SKM-1 treated with dmso at 0.1 percent for 144 hours (cell line): ENCODE measurements around the gene CYFIP2.

ENCODE experiments used
- DNase-seq: peaks from one replicate; lab custom pipeline; 2025; ENCODE audit not compliant: unreplicated experiment; lab: John Stamatoyannopoulos, UW

CYFIP2 gene

DNA sequence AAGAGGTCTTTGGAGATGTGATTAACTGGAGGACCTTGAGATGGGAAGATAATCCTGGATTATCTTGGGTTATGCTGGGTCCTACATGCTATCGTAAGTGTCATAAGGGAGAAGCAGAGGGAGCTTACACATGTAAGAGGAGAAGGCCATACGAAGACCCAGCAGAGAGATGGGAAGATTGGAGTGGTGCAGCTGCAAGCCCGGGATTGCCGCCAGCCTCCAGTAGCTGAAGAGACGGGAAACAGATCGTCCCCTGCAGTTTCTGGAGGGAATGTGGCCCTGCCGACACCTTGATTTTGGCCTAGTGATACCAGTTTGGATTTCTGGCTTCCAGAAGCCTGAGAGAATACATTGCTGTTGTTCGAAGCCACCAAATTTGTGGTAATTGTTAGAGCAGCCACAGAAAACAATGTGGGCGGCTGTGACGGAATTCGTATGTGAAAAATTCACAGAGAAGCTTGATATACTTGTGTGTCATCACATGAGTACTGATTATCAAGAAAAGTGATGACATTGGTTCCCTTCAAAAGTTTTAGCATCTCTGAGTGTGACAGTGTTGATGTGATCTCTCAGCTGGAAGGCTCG lies 86.9 kb downstream of the CYFIP2 start:
- DNase-seq: no peak

DNA sequence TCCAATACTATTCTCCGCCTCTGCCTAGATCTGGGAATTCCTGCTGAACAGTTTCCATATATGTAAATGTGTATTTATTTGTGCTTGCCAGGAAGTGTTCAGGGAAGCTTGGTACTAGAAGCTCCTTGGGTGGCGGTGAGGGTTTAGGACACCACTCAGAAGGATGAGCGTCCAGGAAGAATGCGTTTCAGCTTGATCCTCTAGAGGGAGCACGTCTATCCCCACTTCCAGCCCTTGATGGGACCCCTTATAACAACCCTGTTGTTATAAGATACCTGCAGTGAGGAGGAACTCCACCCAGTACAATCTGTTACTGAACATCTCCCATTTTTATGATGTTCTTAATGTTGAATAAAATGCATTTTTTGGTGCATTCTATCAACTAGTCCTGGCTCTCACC lies 88.9 kb downstream of the CYFIP2 start:
- no peak for DNase-seq

DNA sequence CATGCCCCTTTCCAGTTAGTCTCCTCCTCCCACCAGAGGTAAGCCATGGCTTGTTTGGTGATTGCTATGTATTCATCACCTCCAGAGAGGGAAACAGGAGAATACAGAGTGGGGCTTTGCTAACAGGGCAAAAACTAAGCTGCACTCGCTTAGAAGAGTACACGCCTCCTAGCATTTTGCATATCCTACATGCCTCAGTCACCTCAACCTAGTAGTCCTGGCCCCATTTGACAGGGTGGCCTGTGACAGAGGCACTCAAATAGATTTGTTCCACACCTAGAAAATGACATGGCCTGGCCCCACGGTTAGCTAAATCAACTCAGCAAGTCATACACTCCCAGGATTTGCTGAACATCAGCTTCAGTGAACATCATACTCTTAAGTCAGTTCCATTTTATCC lies 90.7 kb downstream of the CYFIP2 start:
- no peak for DNase-seq

DNA sequence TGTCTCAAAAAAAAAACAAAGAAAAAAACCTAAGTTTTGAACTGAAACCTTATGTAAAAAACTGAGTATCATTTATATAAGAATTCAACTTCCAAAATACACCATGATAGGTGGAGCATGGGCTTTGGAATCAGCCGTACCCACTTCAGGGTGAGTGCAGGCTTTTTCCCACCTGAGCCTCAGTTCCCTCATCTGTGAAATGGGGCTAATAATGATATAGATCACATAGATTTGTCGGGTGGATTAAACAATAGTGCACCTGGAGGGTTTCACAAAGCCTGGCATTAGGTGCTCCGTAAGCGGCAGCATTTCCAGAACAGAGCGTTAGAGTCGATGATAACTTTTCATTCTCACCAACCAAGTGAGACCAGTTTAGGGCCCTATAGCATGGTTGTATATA lies 91.9 kb downstream of the CYFIP2 start:
- DNase-seq: no peak

DNA sequence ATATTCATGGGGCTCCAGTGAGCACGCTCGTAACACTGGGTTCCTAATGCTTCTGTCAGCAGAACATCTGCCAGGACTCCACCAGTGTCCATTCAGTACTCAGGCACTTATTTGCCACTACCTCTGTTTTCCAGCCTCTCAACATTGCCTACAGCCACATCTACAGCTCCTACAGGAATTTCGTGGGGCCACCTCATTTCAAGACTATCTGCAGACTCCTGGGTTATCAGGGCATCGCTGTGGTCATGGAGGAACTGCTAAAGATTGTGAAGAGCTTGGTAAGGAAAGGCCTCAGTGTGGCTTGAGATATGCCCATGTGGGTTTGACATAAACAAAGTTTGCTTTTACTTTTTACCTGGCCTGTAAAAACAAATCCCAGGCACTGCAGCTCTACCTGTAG lies 92.9 kb downstream of the CYFIP2 start:
- no peak for DNase-seq

DNA sequence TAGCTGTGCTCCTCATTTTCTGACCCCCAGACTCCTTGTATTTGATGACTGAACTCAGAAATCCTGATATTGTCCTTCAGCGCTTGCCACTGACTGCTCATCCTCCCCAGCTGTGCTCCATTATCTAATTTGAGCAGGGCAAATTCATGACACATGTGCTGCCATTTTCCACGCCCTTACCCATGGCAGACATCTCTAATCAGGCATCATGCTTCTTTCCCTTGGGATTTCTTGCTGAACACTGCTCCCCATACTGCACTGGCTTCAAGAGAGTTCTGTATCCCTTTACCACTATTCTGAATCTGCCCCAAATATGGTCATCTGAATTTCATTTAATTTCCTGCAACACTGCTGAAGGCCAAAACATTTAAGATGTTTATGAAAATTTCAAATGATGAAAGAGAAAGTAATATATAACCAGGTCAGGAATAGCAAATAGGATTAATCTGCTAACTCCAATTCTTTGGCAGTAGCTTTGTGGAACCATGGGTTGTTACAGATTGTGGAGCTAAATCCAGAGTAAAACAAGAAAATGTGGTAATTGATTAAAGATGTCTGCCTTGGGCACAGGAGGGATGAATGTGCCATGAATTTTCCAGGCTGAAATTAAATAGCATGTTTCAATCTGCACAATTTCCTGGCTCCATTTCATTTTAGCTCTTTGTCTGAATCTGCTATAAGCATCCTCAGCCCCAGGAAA lies 93.6 kb downstream of the CYFIP2 start:
- DNase-seq: no peak

DNA sequence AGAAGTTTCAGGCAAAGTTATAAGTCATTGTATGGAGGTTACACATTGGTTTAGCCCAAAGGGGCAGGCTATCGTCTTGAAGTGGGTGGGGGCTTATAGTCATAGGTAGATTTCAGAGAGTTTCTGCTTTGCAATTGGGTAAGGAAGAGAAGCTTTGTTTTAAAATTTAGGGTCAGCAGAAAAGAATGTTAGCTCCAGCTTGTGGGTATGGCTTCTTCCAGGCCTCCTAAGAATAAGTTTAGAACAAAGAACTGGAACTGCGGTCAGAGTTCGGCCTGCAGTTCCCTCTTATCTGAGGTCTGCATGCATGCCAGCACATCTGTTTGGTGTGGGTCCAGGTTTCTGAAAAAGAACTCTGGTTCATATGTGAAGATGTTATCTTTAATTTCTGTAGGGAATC lies 96.1 kb downstream of the CYFIP2 start:
- no peak for DNase-seq

DNA sequence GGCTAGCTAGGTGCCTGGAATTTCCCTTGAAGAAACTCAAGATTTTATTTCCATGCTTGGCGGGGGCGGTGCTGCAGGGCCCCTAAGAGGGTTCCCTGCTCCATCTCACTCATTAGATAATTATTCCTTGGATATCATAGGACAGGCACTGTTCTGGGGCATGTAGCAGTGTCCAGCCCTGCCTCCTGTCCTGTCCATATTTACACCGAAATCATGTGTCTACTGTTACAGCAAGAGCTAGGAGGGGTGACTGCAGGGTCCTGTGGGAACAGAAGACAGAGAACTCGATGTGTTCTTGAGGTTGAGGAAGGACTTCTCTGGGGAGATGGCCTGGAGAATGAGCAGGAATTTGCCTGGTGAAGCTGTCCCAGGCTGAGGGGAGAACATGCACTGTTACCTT lies 96.6 kb downstream of the CYFIP2 start:
- no peak for DNase-seq

DNA sequence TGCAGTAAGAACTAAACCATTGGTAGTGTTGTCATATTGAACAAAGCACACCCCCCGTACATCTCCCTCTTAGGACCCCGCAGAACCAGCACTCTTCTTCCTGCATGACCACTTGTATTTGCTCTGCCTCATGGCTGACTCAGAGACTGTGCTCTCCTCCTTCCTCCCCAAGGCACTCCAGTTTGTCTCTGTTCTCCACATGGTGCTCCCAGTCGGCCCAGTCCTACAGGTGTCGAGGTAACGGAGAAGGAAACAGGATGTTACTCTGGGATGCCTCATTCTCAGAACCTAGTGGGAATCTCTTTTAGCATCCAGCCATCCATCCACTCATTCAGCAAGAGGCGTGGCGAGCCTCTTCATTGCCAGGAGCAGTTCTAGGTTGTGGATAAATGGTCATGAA lies 97.1 kb downstream of the CYFIP2 start:
- no peak for DNase-seq

DNA sequence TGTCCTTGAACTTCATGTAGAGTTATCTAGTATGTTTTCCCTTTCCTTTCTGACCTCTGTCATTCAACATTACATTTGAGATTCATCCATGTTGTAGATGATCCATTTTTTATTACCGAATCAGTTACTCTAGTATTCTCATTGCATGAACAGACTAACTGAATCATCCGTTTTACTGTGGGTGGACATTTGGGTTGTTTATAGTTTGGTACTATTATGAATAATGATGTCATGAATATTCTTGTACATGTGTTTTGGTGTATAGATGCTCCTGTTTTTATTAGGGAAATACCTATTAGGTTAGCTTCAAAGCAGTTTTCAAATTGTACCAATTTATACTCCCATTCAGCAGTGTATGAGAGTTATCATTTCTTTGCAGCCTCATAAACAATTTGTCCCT lies 99.8 kb downstream of the CYFIP2 start:
- no peak for DNase-seq

DNA sequence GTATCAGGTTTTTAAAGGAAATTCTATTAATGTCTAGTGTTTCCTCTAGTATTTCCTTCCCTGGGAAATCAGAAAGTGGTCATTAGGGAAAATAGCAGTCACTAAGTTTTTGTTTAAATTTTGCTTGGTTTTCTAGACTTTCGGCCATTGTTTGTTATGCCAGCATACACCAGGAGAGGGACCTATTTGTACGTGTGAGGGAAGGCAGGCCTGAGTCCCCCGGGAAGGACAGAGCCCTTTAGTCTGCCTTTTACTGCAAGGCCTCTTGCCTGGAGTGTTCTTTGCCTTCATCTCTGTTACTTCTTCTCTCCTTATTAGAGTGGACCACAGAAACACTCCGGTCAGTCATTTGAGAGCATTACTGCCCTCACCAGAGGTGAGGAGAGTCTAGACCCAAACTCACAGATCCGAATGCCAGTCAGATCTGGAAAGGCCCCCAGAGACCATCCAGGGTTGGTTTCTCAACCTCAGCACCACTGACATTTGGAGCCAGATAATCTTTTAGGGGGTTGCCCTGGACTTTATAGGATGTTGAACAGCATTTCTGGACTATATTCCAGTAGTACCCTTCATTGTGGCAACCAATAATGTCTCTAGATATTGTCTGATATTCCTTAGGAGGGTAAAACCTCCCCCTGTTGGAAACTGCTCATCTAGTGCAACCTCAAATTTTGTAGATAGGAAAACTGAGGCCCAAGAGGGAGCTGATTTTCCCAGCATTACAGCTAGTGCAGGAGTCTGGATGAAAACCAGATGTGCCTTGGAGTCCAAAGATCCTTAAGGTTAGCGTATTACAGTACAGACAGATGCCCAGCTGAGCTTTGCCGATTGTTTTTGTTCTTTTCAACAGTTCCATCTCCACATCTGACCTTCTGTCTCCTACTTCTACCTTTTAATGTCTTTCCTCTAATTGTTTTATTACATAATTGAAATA lies 101.1 kb downstream of the CYFIP2 start:
- DNase-seq: no peak

DNA sequence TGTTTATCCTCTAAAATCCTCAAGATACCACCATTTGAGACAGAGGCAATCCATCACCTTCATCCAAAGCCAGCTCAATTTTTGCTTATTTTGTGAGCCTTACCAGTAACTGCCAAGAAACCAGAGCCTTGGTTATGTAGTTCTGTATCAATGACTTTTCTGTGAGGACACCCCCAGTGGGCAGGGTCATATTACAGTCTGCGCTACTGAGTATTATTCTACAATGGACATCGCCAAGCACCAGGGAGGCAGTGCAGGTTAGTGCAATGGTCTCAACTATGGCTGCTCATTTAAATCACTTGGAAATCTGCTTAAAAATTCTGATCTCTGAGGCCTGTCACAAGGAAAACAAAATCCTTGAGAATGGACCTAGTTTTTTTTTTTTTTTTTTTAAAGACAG lies 103.6 kb downstream of the CYFIP2 start:
- no peak for DNase-seq

DNA sequence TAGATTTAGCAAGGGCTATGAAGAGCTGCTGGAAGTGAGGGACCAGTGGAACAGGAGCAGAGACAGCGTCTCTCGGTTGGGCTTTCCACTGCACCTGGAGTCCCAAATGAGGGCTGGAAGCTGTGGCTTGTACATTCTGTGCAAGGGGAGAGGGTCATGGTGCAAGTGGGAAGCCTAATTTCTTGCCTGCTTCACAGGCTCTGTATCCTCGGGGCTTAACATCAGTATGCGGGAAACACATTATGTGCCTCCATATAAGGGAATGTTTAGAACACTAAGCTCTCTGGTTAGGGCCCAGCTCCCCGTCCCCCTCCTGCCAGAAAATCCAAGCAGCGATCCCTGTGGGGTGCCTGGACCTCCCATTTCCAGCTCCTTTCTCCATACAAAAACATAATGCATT lies 105.0 kb downstream of the CYFIP2 start:
- no peak for DNase-seq

DNA sequence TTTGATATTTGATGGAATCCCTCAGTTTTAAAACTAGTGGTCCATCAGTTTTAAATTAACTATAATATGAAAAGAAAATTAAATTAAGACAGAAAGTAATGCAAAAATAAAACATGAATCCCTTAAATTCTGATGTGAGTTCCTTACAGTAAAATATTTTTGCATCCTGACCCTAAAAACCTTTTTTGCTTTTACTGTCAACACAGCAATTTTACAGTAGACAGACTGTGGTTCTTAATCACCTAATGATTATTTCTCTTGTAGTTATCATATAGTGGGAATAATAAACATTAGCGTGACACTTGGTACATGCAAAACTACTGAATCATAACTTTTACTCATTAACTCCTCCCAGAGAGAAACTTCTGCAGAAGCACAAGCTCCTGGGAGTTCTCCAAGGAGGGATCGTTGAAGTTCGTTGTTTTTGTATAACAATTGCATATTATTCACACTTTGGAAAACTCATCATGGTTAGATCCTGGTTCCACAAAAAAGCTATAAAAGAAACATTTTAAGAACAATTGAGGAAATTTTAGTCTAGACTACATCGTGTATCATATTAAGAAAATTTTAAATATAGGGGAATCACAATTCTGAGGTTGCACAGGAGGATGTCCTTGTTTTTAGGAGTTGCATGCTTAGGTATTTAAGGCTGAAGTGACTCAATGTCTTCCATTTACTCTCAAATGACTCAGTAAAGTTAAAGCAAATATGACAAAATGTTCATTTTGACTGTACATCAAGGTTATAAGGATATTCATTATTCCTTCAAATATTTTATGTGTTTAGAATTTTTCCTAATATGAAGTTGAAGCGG lies 105.9 kb downstream of the CYFIP2 start:
- DNase-seq: no peak

DNA sequence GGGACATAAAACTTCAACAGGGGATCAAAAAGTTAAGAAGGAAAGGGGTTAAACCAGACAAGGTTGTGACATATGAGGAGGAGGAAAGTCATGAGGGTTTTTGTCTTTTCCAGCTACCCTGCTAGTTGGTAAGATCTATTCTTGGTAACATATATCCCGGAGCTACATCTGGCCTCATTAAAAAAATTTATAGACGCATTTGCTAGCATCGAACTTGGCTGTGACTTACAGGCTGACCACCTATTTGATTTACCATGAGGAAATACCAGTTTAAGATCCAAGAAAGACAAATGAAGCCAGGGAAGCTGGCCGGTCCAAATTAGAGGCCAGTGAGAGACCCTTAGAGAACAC lies 106.5 kb downstream of the CYFIP2 start:
- DNase-seq: no peak

DNA sequence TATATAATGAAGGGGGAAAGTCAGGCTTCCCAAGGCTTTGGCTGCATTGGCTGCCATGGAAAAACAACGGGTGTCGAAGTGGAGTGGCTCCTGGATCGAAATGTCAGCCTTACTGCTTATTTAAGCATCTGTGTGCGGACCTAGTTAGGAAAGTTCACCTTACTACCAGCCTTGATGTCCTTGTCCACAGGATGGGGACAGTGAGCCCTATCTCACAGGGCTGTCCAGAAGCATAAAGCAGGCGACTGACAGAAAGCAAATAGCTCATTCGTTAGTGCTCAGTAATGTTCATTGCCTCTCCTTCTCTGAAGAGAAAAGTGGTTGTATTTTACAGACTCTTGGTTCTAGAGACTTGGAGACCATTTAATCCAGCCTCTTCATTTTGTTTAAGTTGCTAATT lies 112.6 kb downstream of the CYFIP2 start:
- DNase-seq: no peak

DNA sequence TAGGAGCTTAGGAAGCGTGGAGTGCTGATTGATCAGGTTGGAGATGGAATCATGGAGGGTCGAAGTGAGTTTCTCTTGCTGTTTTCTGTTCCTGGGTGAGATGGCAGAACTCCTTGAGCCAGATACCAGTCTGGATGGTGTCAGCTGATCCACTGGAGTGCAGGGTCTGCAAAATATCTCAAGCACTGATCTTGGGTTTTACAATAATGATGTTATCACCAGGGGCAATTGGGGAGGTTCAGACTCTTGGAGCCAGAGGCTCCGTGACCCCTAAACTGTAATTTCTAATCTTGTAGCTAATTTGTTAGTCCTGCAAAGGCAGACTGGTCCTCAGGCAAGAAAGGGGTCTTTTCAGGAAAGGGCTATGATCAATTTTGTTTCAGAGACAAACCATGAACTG lies 114.1 kb downstream of the CYFIP2 start:
- no peak for DNase-seq

DNA sequence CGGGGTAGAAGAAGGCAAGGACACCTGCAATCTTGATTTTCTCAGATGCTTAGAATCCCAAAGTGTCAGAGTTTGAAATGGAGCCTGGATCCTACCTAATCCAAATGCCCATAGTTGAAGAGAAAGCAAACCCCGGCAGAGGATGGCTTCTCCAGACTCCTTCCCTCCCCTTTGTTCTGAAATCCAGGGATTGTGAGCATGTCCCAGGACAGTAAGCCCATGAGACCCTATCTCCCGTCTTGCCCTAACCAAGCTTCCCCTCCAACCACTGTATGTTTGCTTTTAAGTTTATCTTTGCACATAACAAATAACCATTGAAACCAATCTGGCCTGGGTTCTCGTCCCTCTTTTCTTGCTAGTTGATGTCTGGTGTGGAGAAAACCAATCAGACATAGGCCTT lies 115.8 kb downstream of the CYFIP2 start:
- no peak for DNase-seq

DNA sequence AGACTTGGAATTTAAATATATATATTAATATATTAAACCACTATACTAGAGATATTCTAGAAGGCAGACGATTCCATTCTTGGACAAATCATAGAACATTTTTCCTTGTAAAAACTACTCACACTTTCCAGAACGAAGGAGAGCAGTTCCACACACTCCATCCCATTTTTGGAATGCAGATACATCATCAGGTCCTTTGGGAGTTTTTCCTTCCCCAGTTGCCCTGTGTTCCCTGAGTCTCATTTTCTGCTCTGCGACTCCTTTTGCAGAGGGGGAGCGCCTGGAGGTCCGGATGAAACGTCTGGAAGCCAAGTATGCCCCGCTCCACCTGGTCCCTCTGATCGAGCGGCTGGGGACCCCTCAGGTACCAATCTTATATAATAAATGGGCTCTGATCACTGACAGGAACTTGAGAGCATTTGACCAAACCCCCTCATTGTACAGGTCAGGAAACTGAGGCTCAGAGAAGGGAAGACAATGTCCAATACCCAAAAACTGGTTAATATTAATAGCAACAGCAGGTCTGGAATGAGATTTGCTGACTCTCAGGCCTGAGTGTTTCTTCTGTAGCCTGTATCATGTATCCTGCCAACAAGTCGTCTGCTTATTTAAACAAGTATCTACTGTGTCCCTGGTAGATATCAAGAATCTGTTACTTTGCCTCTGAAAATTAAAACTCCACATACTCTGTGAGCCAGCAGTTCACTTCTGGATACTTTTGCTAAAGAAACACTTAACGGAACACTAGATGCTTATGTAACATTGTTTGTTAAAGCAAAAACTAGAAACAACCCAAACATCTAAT lies 117.3 kb downstream of the CYFIP2 start:
- no peak for DNase-seq

DNA sequence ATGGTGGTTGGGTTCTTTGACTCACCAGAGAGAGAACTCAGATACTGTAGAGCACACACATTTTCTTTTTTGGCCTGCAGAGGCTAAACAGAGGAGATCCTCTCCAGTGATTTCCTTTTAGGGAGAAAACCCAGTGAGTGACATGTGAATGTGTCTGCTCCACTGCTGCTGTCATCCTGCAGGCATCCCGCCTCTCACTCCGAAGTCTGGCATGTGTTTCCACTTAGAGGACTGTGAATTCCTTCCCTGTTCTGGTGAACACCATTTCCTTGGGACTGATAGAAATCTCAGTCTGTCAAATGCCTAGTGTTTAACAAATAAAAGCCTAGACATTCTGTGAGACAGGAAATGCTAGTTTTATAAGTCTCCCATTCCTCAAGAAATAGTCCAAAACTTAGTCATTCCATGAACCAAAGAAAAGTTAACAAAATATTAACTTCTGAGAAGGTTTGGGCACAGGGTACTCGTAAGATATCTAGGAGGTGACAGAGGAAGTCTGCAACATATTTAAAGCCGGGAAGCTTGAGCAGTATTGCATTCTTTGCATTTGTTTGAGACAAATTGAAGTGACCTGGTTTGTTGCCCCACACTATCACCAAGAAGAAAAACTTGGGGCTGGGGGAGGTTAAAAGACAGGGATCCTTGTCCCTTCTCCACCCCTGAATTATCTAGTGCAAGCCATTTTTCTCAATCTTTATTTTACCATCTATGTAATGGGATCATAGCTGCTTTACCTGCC lies 119.2 kb downstream of the CYFIP2 start:
- no peak for DNase-seq
